Progenitor cell of endocrine pancreas (in vitro differentiated cells): Measurements from ENCODE around the gene CTTNBP2NL. TPM values are rescaled to one million over a fixed set of nuclear protein-coding genes. Genes with fewer than 3 reads are reported as not detected.
"Not testable (repeated sequence)": the region's sequence is repeated elsewhere in the genome, so short reads cannot be mapped to it uniquely, and the experiment has no call there.

Source experiments
- DNase-seq: peaks from one replicate; pipeline ENCODE4 v3.0.0; 2021; ENCODE audit warnings: low spot score; ENCODE audit not compliant: unreplicated experiment
- H3K27ac Mint-ChIP-seq: 2 replicates; pipeline ENCODE4 v1.8.0; 2021; ENCODE audit warnings: mild to moderate bottlenecking, moderate library complexity, mixed read lengths
- H3K27me3 Mint-ChIP-seq: 2 replicates; pipeline ENCODE4 v1.8.0; 2021; ENCODE audit warnings: mixed read lengths
- H3K36me3 Mint-ChIP-seq: 2 replicates; pipeline ENCODE4 v1.8.0; 2022; ENCODE audit warnings: mixed read lengths; ENCODE audit not compliant: insufficient read depth
- H3K4me1 Mint-ChIP-seq: 2 replicates; pipeline ENCODE4 v1.8.0; 2021; ENCODE audit warnings: low read depth, mixed read lengths
- H3K4me3 Mint-ChIP-seq: 2 replicates; pipeline ENCODE4 v1.8.0; 2021; ENCODE audit warnings: low read depth, mild to moderate bottlenecking, moderate library complexity, mixed read lengths
- H3K9me3 Mint-ChIP-seq: 2 replicates; pipeline ENCODE4 v1.8.0; 2021; ENCODE audit warnings: low read depth, mixed read lengths
- CTCF ChIP-seq: fragments of 200-600 bp; sonication (generic); IDR thresholded peaks from one replicate; pipeline ENCODE4 v1.5.0; 2021; ENCODE audit warnings: antibody characterized with exemption, mild to moderate bottlenecking; ENCODE audit not compliant: unreplicated experiment
- total RNA-seq: library from RNA; stranded (reverse); gene quantifications from 2 replicates; pipeline ENCODE4 v1.2.1, GENCODE V29; 2021

The CTTNBP2NL gene
- total RNA-seq, 1 donor from 2014 or later = 46.0 TPM

- DNase-seq = no peak
- TF ChIP-seq CTCF = no peak
- Mint-ChIP-seq H3K36me3 (no peaks in the 10 kb centered on the region), H3K9me3 (no peaks in the 10 kb centered on the region), H3K4me3 (no peak overlapping the region), H3K4me1 (peaks cover 8% of the 10 kb centered on the region), H3K27me3 (peaks cover 21% of the 10 kb centered on the region), H3K27ac (no peak overlapping the region)
Measured at GRCh38 chr1:112388436-112388835, 7.6 kb upstream of the CTTNBP2NL start.

DNA sequence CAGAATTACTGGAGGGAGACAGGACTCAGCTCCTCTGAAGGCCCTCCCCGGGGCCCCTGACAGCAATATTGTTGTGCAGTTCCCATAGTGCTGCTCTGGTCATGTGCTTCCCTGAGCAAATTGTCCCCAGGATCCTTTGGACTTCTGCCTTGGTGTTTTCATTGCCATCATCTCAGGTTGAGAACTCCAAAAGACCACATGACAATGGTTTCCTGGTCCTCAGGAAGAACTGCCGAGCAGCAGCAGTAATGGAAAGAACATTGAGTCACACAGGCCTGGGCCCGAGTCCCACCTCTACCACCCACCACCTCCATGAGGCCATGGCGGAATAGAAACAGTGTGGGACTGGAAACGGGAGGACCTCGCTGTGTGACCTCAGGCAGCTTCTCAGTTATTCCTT lies 6.3 kb upstream of the CTTNBP2NL start:
- Mint-ChIP-seq H3K36me3 (no peaks in the 10 kb centered on the region), H3K27ac (no peak overlapping the region), H3K4me1 (peaks cover 3% of the 10 kb centered on the region), H3K4me3 (no peak overlapping the region), H3K9me3 (no peaks in the 10 kb centered on the region), H3K27me3 (peaks cover 17% of the 10 kb centered on the region)
- DNase-seq = no peak
- TF ChIP-seq CTCF = no peak

DNA sequence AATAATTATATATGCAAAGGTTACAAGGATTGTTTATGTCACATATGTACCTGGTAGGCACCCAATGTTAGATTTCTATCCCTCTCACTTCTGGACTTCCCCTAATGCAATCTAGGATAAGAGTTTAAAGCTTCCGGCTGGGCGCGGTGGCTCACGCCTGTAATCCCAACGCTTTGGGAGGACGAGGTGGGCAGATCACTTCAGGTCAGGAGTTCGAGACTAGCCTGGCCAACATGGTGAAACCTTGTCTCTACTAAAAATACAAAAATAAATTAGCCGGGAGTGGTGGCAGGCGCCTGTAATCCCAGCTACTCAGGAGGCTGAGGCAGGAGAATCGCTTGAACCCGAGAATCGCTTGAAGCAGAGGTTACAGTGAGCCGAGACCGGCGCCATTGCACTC lies 5.7 kb upstream of the CTTNBP2NL start:
- H3K4me1 Mint-ChIP-seq, DNase-seq, H3K9me3 Mint-ChIP-seq, H3K36me3 Mint-ChIP-seq, H3K4me3 Mint-ChIP-seq, H3K27ac Mint-ChIP-seq: not testable (repeated sequence)
- H3K27me3 Mint-ChIP-seq = peaks cover 17% of the 10 kb centered on the region

DNA sequence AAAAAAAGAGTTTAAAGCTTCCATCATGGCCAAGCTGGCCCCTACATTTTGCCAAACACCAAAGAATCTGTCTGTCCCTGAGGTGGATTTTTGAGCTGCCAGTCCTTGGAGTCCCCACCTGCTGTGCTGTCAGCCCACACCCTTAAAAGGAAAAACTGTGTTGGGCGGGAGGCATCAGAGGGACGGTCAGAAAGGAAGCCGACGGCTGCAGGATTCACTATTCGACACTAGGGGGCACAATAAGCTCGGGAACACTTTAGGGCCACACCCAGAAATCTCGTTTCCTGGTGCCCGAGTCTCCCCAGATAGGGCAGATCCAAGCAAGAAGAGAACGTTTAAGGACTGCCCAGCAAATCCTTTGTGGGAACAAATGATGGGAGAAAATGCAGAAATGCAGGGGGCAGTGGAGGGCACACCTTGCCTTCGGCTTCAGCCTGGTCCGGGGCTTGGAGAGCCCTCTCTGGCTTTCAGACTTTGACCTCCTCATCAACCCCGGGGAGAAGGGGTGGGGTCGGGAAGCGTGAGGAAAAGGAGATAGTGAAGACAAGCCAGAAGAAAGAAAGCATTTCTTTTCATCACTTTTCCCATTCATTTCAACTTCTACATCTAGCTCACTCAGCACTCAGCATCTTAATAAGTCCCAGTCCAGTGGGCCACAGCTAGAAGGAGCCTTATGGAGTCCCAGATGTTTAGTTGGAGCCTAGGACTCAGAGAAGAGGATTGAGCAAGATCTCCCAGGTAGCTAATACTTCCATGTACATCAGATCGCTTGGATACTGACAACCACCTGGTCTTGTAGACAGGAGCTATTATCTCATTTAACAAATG lies 5.0 kb upstream of the CTTNBP2NL start:
- peak; percentile 72 for DNase-seq
- Mint-ChIP-seq H3K27me3 (peaks cover 17% of the 10 kb centered on the region), H3K36me3 (no peaks in the 10 kb centered on the region), H3K27ac (peak overlapping the region; percentile 85), H3K4me3 (peak overlapping the region; percentile 70), H3K4me1 (peaks cover 9% of the 10 kb centered on the region), H3K9me3 (no peaks in the 10 kb centered on the region)
- peak; percentile 94 for TF ChIP-seq CTCF

GRCh38 chr1:112391603-112391940 lies 4.4 kb upstream of the CTTNBP2NL start:
- Mint-ChIP-seq H3K4me1 (peaks cover 9% of the 10 kb centered on the region), H3K4me3 (no peak overlapping the region), H3K9me3 (no peaks in the 10 kb centered on the region), H3K27me3 (peaks cover 17% of the 10 kb centered on the region), H3K27ac (no peak overlapping the region), H3K36me3 (no peaks in the 10 kb centered on the region)
- no peak for DNase-seq
- no peak for TF ChIP-seq CTCF

DNA sequence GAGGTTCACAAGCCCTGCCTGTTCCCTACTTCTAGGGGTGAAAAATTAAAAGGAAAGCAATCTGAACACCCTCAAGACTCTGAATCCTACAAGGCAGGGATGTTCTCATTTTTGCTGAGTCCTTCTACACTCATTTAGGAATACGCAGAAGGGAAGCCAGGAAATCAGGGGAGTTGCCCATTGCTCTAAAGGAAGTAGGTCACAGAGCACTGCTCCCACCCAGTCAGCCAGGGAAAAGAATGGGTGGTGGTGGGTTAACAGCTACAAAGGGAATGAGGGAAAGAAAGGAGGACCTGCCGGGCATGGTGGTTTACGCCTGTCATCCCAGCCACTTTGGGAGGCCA lies 2.4 kb upstream of the CTTNBP2NL start:
- Mint-ChIP-seq H3K27ac (no peak overlapping the region), H3K4me1 (peaks cover 27% of the 10 kb centered on the region), H3K27me3 (peaks cover 2% of the 10 kb centered on the region), H3K4me3 (no peak overlapping the region), H3K36me3 (no peaks in the 10 kb centered on the region), H3K9me3 (no peaks in the 10 kb centered on the region)
- TF ChIP-seq CTCF = no peak
- no peak for DNase-seq
